Stomach (tissue), 9 donors: Measurements from ENCODE around the gene PIMREG. TPM values are rescaled to one million over a fixed set of nuclear protein-coding genes. Genes with fewer than 3 reads are reported as not detected.

Experiments used
- DNase-seq, 2 donors: peaks; one replicate each; pipeline versions ENCODE4 v3.0.0 to v3.0.0-alpha.2; 2013 to 2019
- H3K27ac ChIP-seq, 5 donors: fragments of 200-600 bp in 4 of 5; sonication (generic) in 4 of 5; one replicate each; pipeline ENCODE4 v1.5.1; 2013 to 2019; ENCODE audit warnings: mild to moderate bottlenecking in 1 of 5, moderate library complexity in 1 of 5
- H3K27me3 ChIP-seq, 3 donors: fragments of 200-600 bp; sonication (generic); one replicate each; pipeline ENCODE4 v1.5.1; 2017 to 2019; ENCODE audit warnings: mixed run types in 1 of 3
- H3K36me3 ChIP-seq, 4 donors: fragments of 200-600 bp; sonication (generic); 1 replicate in 3 of 4; 2 replicates in 1 of 4; pipeline ENCODE4 v1.5.1; 2016 to 2019
- H3K4me1 ChIP-seq, 4 donors: fragments of 200-600 bp; sonication (generic); one replicate each; pipeline ENCODE4 v1.5.1; 2016 to 2019
- H3K4me3 ChIP-seq, 4 donors: fragments of 200-600 bp; sonication (generic) in 3 of 4; one replicate each; pipeline ENCODE4 v1.5.1; 2016 to 2019; ENCODE audit warnings: mild to moderate bottlenecking in 1 of 4
- H3K9me3 ChIP-seq, 4 donors: fragments of 200-600 bp; sonication (generic); one replicate each; pipeline ENCODE4 v1.5.1; 2016 to 2019
- CTCF ChIP-seq, 7 experiments: fragments of 450-650 bp in 4 of 7; fragments of 200-600 bp in 3 of 7; sonication (generic) in 3 of 7; IDR thresholded peaks; one replicate each; pipeline ENCODE4 v1.5.1; 2016 to 2019; ENCODE audit warnings: antibody characterized with exemption in 7 of 7, control low read depth in 2 of 7, mild to moderate bottlenecking in 1 of 7
- EP300 ChIP-seq: sonication (generic); formaldehyde crosslinking; IDR thresholded peaks from one replicate; pipeline ENCODE4 v1.6.1; 2017; ENCODE audit warnings: antibody characterized with exemption
- POLR2A ChIP-seq, 4 donors: fragments of 450-650 bp; IDR thresholded peaks; one replicate each; pipeline ENCODE4 v1.6.1; 2016; ENCODE audit warnings: antibody characterized with exemption in 4 of 4, control low read depth in 2 of 4, mild to moderate bottlenecking in 1 of 4, moderate library complexity in 1 of 4
- POLR2AphosphoS5 ChIP-seq, 3 donors: sonication (generic); formaldehyde crosslinking; IDR thresholded peaks; one replicate each; pipeline ENCODE4 v1.6.1; 2016; ENCODE audit warnings: antibody characterized with exemption in 3 of 3
- WGBS, 5 donors: extraction: QIAGEN DNeasy Blood & Tissue Kit in 3 of 5; methylation state at CpG; one replicate each; pipeline versions ENCODE4 v1.1.5 to v1.1.7; 2013 to 2018; 5-methylcytosine and 5-hydroxymethylcytosine counted together
- intact Hi-C: fragments of 100-400 bp; cut with DNase I; formaldehyde crosslinking; loops from one replicate; pipeline ENCODE4 v1.15.1; 2023; ENCODE audit warnings: low total_unique reads
- polyA plus RNA-seq, 3 donors: library from polyadenylated mRNA; stranded (reverse); fragments of 200-250 nt; gene quantifications; one replicate each; pipeline ENCODE4 v1.2.3, GENCODE V29; 2013
- total RNA-seq, 5 donors: library from RNA; depleted of rRNA; stranded (reverse); fragments of >200 nt; gene quantifications; one replicate each; pipeline versions ENCODE4 v1.1.0 to v1.2.3, GENCODE V29; 2014 to 2016
- donor health status: healthy with polysubstance abuse.
- donor health status: Bipolar disorder and iron deficiency.
- donor health status: healthy.

PIMREG gene
- total and polyA plus RNA-seq, 8 donors: 0.76 to 8.5 (median 1.9) TPM

GRCh38 chr17:6430769-6431168 lies 13.5 kb upstream of the PIMREG start:
- intact Hi-C loops: no loop called here
- no peak for DNase-seq

GRCh38 chr17:6435051-6435450 lies 9.2 kb upstream of the PIMREG start, which contains the start of gene AIPL1:
Gene AIPL1 (minus strand): TSS chr17:6435121. CDS start chr17:6435104, 17 bp downstream.
- H3K4me1 ChIP-seq: no peaks in the 10 kb centered on the region
- H3K4me3 ChIP-seq: no peak within 1 kb of the TSS
- peaks cover 0 to 15% (median 10%) of the 10 kb centered on the region in 4 donors for H3K9me3 ChIP-seq
- WGBS, 5 donors: 70 to 82% (median 78%) methylated on average over 15 to 16 of the region's 16 CpGs
- no peak for DNase-seq
- H3K27ac ChIP-seq: no peak within 1 kb of the TSS
- H3K27me3 ChIP-seq: peaks cover 0 to 45% (median 0%) of the 10 kb centered on the region in 3 donors
- intact Hi-C loops: no loop called here
- no peak for TF ChIP-seq POLR2AphosphoS5 (IDR thresholded peaks at IDR 0.05)
- no peak for TF ChIP-seq POLR2A (IDR thresholded peaks at IDR 0.05)
- TF ChIP-seq EP300: no peak
- no peak for TF ChIP-seq CTCF (IDR thresholded peaks at IDR 0.05)
- no peaks in the 10 kb centered on the region for H3K36me3 ChIP-seq

More at GRCh38 chr17:6430769-6431168, 13.5 kb upstream of the PIMREG start:
- Histone ChIP-seq H3K4me3 (no peak overlapping the region), H3K9me3 (peaks cover 0 to 15% (median 10%) of the 10 kb centered on the region in 4 donors), H3K36me3 (no peaks in the 10 kb centered on the region), H3K4me1 (peaks cover 0 to 10% (median 0%) of the 10 kb centered on the region in 4 donors), H3K27me3 (peaks cover 0 to 13% (median 0%) of the 10 kb centered on the region in 3 donors), H3K27ac (no peak overlapping the region)
- TF ChIP-seq CTCF (IDR thresholded peaks at IDR 0.05) (peak in 1 of 7 experiments; percentile 16), EP300 (no peak), POLR2AphosphoS5 (IDR thresholded peaks at IDR 0.05) (no peak), POLR2A (IDR thresholded peaks at IDR 0.05) (no peak)

- Histone ChIP-seq H3K4me3 (no peak overlapping the region), H3K27ac (no peak overlapping the region), H3K36me3 (no peaks in the 10 kb centered on the region), H3K9me3 (peaks cover 0 to 9% (median 4%) of the 10 kb centered on the region in 4 donors), H3K4me1 (no peaks in the 10 kb centered on the region), H3K27me3 (peaks cover 0 to 46% (median 0%) of the 10 kb centered on the region in 3 donors)
- intact Hi-C loops: no loop called here
- TF ChIP-seq POLR2AphosphoS5 (IDR thresholded peaks at IDR 0.05) (no peak), CTCF (IDR thresholded peaks at IDR 0.05) (peak in 5 of 7 experiments; percentile 48 to 88 (median 80)), EP300 (no peak), POLR2A (IDR thresholded peaks at IDR 0.05) (no peak)
- WGBS, 5 donors: 14 to 22% (median 17%) methylated on average over 9 of the region's 9 CpGs
- peak; percentile 69 to 86 for DNase-seq
Measured at GRCh38 chr17:6435968-6436367, 8.3 kb upstream of the PIMREG start.

- WGBS, 5 donors: 13 to 30% (median 26%) methylated on average over 4 of the region's 4 CpGs
- Histone ChIP-seq H3K4me1 (no peaks in the 10 kb centered on the region), H3K9me3 (no peaks in the 10 kb centered on the region), H3K4me3 (no peak overlapping the region), H3K27ac (no peak overlapping the region), H3K27me3 (peaks cover 0 to 46% (median 0%) of the 10 kb centered on the region in 3 donors), H3K36me3 (no peaks in the 10 kb centered on the region)
- intact Hi-C loops: no loop called here
- TF ChIP-seq POLR2AphosphoS5 (IDR thresholded peaks at IDR 0.05): no peak
- TF ChIP-seq CTCF (IDR thresholded peaks at IDR 0.05): no peak
- no peak for TF ChIP-seq POLR2A (IDR thresholded peaks at IDR 0.05)
- TF ChIP-seq EP300: no peak
- no peak for DNase-seq
Measured at GRCh38 chr17:6437466-6437865, 6.8 kb upstream of the PIMREG start.
